ENCODE results near the gene BRMS1L.

DNA sequence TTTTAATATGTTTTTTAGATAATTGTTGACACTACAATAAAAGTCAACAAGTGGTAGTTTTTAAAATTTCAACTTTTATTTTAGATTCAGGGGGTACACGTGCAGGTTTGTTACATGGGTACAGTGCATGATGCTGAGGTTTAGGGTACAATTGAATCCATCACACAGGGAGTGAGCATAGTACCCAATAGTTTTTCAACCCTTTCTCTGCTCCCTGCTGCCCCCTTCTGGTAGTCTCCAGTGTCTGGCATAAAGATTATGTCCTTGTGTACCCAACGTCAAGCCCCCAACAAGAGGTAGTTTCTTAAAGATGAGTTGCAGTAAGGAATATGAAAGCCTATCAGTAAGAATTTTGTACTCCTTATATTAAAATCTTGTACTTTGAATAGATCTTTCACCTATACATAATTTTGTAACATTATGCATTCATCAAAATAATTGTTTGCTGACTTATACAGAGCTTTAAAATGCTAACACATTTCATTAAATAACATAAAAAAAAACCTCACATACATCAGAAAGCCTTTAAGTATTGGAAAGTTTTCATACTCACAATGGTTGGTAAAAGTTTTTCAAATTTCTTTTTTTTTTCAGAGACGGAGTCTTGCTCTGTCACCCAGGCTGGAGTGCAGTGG is 11.7 kb upstream of the BRMS1L start:
- TF ChIP-seq, protein P1, sequence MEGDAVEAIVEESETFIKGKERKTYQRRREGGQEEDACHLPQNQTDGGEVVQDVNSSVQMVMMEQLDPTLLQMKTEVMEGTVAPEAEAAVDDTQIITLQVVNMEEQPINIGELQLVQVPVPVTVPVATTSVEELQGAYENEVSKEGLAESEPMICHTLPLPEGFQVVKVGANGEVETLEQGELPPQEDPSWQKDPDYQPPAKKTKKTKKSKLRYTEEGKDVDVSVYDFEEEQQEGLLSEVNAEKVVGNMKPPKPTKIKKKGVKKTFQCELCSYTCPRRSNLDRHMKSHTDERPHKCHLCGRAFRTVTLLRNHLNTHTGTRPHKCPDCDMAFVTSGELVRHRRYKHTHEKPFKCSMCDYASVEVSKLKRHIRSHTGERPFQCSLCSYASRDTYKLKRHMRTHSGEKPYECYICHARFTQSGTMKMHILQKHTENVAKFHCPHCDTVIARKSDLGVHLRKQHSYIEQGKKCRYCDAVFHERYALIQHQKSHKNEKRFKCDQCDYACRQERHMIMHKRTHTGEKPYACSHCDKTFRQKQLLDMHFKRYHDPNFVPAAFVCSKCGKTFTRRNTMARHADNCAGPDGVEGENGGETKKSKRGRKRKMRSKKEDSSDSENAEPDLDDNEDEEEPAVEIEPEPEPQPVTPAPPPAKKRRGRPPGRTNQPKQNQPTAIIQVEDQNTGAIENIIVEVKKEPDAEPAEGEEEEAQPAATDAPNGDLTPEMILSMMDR (IDR thresholded peaks at IDR 0.05), result peak; percentile 32 to 57 (median 43)
- TF ChIP-seq POLR2A (IDR thresholded peaks at IDR 0.05), result no peak

Measured in testis (tissue), 2 donors.